ENCODE measurements around the gene NLRC5. TPM values are rescaled to one million over a fixed set of nuclear protein-coding genes. Genes with fewer than 3 reads are reported as not detected.

Gene NLRC5
- total RNA-seq, 4 donors from 2014 or later: 14.9 to 77.0 (median 23.9) TPM

DNA sequence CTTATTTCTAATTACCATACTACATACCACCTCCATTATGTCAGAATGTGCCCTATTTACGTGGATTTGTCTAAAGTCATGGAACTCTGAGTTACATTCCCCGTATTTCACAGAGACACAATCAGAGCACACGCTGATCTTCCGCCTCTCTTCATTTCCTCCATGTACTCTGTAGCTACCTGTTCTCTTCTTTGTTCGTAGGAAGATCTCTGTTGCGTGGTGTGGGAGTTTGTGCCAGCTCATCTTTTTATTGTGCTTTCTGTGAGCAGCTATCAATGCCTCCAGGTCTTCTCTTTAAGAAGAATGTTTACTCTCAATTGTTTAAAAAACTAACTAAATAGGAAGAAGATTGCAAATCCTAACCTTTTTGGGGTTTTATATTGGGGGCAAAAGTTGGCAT is 26.9 kb downstream of the NLRC5 start:
- no peak overlapping the region for H3K27ac ChIP-seq
- no peaks in the 10 kb centered on the region for H3K27me3 ChIP-seq
- intact Hi-C loops (cut with DNase I; ENCODE audit: low total_unique reads): no loop called here
- H3K36me3 ChIP-seq: no peaks in the 10 kb centered on the region
- H3K4me1 ChIP-seq: no peaks in the 10 kb centered on the region
- no peak for DNase-seq
- no peak for TF ChIP-seq POLR2A (IDR thresholded peaks at IDR 0.05)
- TF ChIP-seq, protein P1, sequence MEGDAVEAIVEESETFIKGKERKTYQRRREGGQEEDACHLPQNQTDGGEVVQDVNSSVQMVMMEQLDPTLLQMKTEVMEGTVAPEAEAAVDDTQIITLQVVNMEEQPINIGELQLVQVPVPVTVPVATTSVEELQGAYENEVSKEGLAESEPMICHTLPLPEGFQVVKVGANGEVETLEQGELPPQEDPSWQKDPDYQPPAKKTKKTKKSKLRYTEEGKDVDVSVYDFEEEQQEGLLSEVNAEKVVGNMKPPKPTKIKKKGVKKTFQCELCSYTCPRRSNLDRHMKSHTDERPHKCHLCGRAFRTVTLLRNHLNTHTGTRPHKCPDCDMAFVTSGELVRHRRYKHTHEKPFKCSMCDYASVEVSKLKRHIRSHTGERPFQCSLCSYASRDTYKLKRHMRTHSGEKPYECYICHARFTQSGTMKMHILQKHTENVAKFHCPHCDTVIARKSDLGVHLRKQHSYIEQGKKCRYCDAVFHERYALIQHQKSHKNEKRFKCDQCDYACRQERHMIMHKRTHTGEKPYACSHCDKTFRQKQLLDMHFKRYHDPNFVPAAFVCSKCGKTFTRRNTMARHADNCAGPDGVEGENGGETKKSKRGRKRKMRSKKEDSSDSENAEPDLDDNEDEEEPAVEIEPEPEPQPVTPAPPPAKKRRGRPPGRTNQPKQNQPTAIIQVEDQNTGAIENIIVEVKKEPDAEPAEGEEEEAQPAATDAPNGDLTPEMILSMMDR (IDR thresholded peaks at IDR 0.05): no peak
- H3K4me3 ChIP-seq: no peak overlapping the region
- H3K9me3 ChIP-seq: no peaks in the 10 kb centered on the region

DNA sequence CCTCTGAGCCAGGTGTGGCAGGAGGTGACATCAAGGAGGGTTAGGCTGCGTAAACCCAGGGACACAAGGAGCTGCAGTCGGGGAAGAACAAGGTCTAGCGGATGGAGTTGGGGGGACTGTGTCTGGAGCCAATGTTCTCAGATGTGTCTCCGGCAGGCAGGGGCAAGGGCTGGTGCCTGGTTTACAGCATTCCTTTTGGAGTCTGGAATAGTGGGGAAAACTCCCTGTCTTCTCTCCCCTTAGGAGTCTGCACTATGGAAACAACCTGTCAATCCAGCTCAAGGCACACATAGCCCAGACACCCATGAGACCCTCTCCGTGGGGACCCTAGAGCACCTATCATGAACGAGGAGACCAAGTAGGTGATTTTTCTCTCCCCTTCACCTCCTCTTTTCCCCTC is 27.5 kb downstream of the NLRC5 start:
- H3K36me3 ChIP-seq: no peaks in the 10 kb centered on the region
- intact Hi-C loops (cut with DNase I; ENCODE audit: low total_unique reads): no loop called here

DNA sequence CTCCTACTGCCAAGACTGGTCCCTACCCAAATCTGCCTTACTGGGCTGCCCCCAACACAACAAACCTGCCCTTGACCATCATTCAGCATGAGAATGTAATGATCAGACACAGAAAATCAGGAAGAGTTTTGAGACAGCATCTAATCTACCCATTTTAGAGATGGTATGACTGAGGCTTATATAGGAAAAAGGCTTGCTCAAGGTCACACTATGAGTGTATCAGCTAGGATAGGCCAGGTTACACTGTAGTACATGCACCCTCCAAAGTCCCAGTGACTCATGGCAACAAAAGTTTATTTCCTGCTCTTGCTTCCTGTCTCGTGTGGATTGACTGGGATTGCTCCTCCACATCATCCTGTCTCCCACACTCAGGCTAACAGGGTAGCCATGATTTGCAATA is 27.9 kb downstream of the NLRC5 start:
- TF ChIP-seq, protein P1 (IDR thresholded peaks at IDR 0.05): no peak
- no peak for TF ChIP-seq POLR2A (IDR thresholded peaks at IDR 0.05)
- no peaks in the 10 kb centered on the region for H3K27me3 ChIP-seq
- no peaks in the 10 kb centered on the region for H3K4me1 ChIP-seq
- no peak overlapping the region for H3K27ac ChIP-seq
- H3K4me3 ChIP-seq: no peak overlapping the region
- DNase-seq: no peak
- no peaks in the 10 kb centered on the region for H3K36me3 ChIP-seq
- H3K9me3 ChIP-seq: no peaks in the 10 kb centered on the region
- intact Hi-C loops (cut with DNase I; ENCODE audit: low total_unique reads): no loop called here

More for the DNA sequence above, 27.5 kb downstream of the NLRC5 start:
- Histone ChIP-seq H3K4me1 (no peaks in the 10 kb centered on the region), H3K27ac (no peak overlapping the region), H3K9me3 (no peaks in the 10 kb centered on the region), H3K27me3 (no peaks in the 10 kb centered on the region), H3K4me3 (no peak overlapping the region)
- TF ChIP-seq, protein P1 (IDR thresholded peaks at IDR 0.05): no peak
- TF ChIP-seq POLR2A (IDR thresholded peaks at IDR 0.05): no peak
- DNase-seq: no peak

DNA sequence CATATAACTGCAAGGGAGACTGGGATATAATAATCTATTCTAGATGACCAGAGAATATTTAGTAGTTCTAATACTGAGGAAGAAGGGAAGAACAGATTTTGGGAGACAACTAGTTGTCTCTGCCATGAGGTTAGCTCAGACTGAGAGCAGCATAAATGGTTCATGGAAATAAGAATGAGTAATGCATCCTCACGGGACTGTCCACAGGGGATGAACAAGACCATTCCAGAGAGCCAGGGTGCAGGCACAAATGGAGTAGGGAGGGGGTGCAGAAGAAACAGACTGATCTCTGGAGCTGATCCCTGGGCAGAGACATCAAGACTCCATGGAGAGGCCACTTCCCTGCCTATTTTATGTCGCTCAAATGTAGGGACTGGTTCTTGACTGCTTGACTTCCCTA is 30.4 kb downstream of the NLRC5 start:
- Histone ChIP-seq H3K36me3 (no peaks in the 10 kb centered on the region), H3K27me3 (no peaks in the 10 kb centered on the region), H3K9me3 (no peaks in the 10 kb centered on the region), H3K4me3 (no peak overlapping the region), H3K27ac (no peak overlapping the region), H3K4me1 (no peaks in the 10 kb centered on the region)
- no peak for DNase-seq
- TF ChIP-seq, protein P1 (IDR thresholded peaks at IDR 0.05): no peak
- TF ChIP-seq POLR2A (IDR thresholded peaks at IDR 0.05): no peak
- intact Hi-C loops (cut with DNase I; ENCODE audit: low total_unique reads): no loop called here

DNA sequence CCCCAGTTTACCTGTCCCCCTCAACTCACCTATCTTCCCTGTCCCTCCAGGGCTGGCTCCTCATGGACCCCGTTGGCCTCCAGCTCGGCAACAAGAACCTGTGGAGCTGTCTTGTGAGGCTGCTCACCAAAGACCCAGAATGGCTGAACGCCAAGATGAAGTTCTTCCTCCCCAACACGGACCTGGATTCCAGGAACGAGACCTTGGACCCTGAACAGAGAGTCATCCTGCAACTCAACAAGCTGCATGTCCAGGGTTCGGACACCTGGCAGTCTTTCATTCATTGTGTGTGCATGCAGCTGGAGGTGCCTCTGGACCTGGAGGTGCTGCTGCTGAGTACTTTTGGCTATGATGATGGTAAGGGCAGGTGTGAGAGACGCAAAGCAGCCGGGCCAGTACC is 31.3 kb downstream of the NLRC5 start:
- intact Hi-C loops (cut with DNase I; ENCODE audit: low total_unique reads): no loop called here
- Histone ChIP-seq H3K4me3 (no peak overlapping the region), H3K36me3 (no peaks in the 10 kb centered on the region), H3K9me3 (no peaks in the 10 kb centered on the region), H3K27me3 (no peaks in the 10 kb centered on the region), H3K27ac (no peak overlapping the region), H3K4me1 (no peaks in the 10 kb centered on the region)
- no peak for TF ChIP-seq POLR2A (IDR thresholded peaks at IDR 0.05)
- TF ChIP-seq, protein P1 (IDR thresholded peaks at IDR 0.05): no peak
- DNase-seq: no peak
